Keratinocyte (primary cell): Measurements from ENCODE around the gene ADGRA3. TPM values are rescaled to one million over a fixed set of nuclear protein-coding genes. Genes with fewer than 3 reads are reported as not detected.

Experiments used
- DNase-seq: peaks from one replicate; pipeline ENCODE4 v3.0.0-alpha.2; 2011; ENCODE audit warnings: low read depth, missing footprints, low spot score
- FAIRE-seq: peaks from 2 replicates; lab custom pipeline; 2011; peaks lifted over from hg19 to GRCh38; lab: Jason Lieb, UNC
- H2AFZ ChIP-seq: 2 replicates; pipeline ENCODE4 v1.6.0; 2012; ENCODE audit warnings: low read length, control low read depth, inconsistent platforms; ENCODE audit not compliant: control insufficient read depth
- H3K27ac ChIP-seq: 2 replicates; pipeline ENCODE4 v1.5.1; 2011; ENCODE audit warnings: low read length; ENCODE audit not compliant: control insufficient read depth, insufficient read depth
- H3K27me3 ChIP-seq: 3 replicates; pipeline ENCODE4 v1.6.0; 2011; ENCODE audit warnings: low read length; ENCODE audit not compliant: control insufficient read depth, insufficient read depth; ENCODE audit errors: extremely low read depth
- H3K36me3 ChIP-seq, 2 experiments: 2 replicates in 1 of 2; 3 replicates in 1 of 2; pipeline ENCODE4 v1.5.1; 2011; ENCODE audit warnings: low read length in 2 of 2, mild to moderate bottlenecking in 1 of 2; ENCODE audit not compliant: control insufficient read depth in 2 of 2, insufficient read depth in 2 of 2; ENCODE audit errors: extremely low read depth in 1 of 2
- H3K4me1 ChIP-seq: 3 replicates; pipeline ENCODE4 v1.5.1; 2011; ENCODE audit warnings: low read length; ENCODE audit not compliant: control insufficient read depth, insufficient read depth; ENCODE audit errors: extremely low read depth
- H3K4me2 ChIP-seq: 3 replicates; pipeline ENCODE4 v1.6.0; 2011; ENCODE audit warnings: low read depth, low read length; ENCODE audit not compliant: control insufficient read depth, insufficient read depth; ENCODE audit errors: extremely low read depth
- H3K4me3 ChIP-seq, 3 experiments: fragments of 200-600 bp in 1 of 3; sonication (generic) in 1 of 3; 2 replicates in 2 of 3; 3 replicates in 1 of 3; pipeline ENCODE4 v1.5.1; 2011 to 2016; ENCODE audit warnings: low read length in 3 of 3, mild to moderate bottlenecking in 3 of 3, control low read depth in 2 of 3, inconsistent platforms in 1 of 3, low read depth in 1 of 3, mixed read lengths in 1 of 3, mixed run types in 1 of 3, moderate library complexity in 1 of 3; ENCODE audit not compliant: control insufficient read depth in 2 of 3, insufficient read depth in 2 of 3; ENCODE audit errors: extremely low read depth in 1 of 3
- H3K79me2 ChIP-seq: 2 replicates; pipeline ENCODE4 v1.6.0; 2012; ENCODE audit warnings: low read length; ENCODE audit not compliant: control insufficient read depth, insufficient read depth
- H3K9ac ChIP-seq: 3 replicates; pipeline ENCODE4 v1.6.0; 2011; ENCODE audit warnings: low read length; ENCODE audit not compliant: control insufficient read depth, insufficient read depth; ENCODE audit errors: extremely low read depth
- H3K9me1 ChIP-seq: 3 replicates; pipeline ENCODE4 v1.6.0; 2011; ENCODE audit warnings: low read length; ENCODE audit not compliant: control insufficient read depth, insufficient read depth; ENCODE audit errors: extremely low read depth
- H3K9me3 ChIP-seq: 2 replicates; pipeline ENCODE4 v1.5.1; 2012; ENCODE audit warnings: low read depth, low read length; ENCODE audit not compliant: control insufficient read depth
- H4K20me1 ChIP-seq: 3 replicates; pipeline ENCODE4 v1.6.0; 2011; ENCODE audit warnings: low read length; ENCODE audit not compliant: control insufficient read depth, insufficient read depth; ENCODE audit errors: extremely low read depth
- CTCF ChIP-seq, 3 experiments: IDR thresholded peaks in 1 of 3; conservative IDR thresholded peaks in 1 of 3; optimal IDR thresholded peaks in 1 of 3; 2 replicates in 2 of 3; 3 replicates in 1 of 3; pipeline versions ENCODE3 to v1.5.1; 2011; ENCODE audit warnings: low read length in 3 of 3, mild to moderate bottlenecking in 3 of 3, moderate library complexity in 2 of 3, control low read depth in 1 of 3, inconsistent platforms in 1 of 3; ENCODE audit not compliant: insufficient read depth in 2 of 3; ENCODE audit errors: extremely low read depth in 1 of 3
- EZH2 ChIP-seq: IDR thresholded peaks from one replicate; pipeline ENCODE4 v1.6.1; 2012; ENCODE audit warnings: inconsistent platforms, mild to moderate bottlenecking, low read length, moderate library complexity
- dilution Hi-C: fragments of 300-500 bp; cut with MboI; formaldehyde crosslinking; loops from one replicate; pipeline ENCODE4 v1.7.0; 2020; ENCODE audit warnings: low sequenced_read_pairs; ENCODE audit not compliant: extremely low pct_ligation_motif_present
- polyA plus RNA-seq, 5 experiments: library from polyadenylated mRNA; depleted of rRNA in 3 of 5; stranded (reverse) in 3 of 5; stranded (forward) in 1 of 5; unstranded in 1 of 5; fragments of >200 nt; gene quantifications; 1 replicate in 1 of 5; 2 replicates in 3 of 5; 3 replicates in 1 of 5; pipeline versions ENCODE4 v1.2.1 to v1.2.3, GENCODE V29; 2011 to 2012; ENCODE audit warnings: missing spikeins in 2 of 5, low read depth in 1 of 5, low replicate concordance in 1 of 5

Gene ADGRA3
- polyA plus RNA-seq, 1 donor (not counting 4 experiments of a cell fraction or from before 2014, with no cell fraction given) = 38.7 TPM

GRCh38 chr4:22407361-22407760, 108.5 kb downstream of the ADGRA3 start:
- DNase-seq (no peak), FAIRE-seq (no peak)
- H2AFZ ChIP-seq = no peak overlapping the region
- TF ChIP-seq EZH2 (no peak), CTCF (optimal IDR thresholded peaks at IDR 0.05 in 1 of 3, IDR thresholded peaks at IDR 0.05 in 1 of 3, conservative IDR thresholded peaks at IDR 0.05 in 1 of 3; ENCODE audit: extremely low read depth in 1 of 3, insufficient read depth in 2 of 3, low read length in 3 of 3) (no peak)
- dilution Hi-C loops = no loop called here
- no peaks in the 10 kb centered on the region for H4K20me1 ChIP-seq
- H3K36me3 ChIP-seq = peaks cover 0 to 12% of the 10 kb centered on the region in 2 experiments
- no peaks in the 10 kb centered on the region for H3K27me3 ChIP-seq
- H3K4me3 ChIP-seq = no peak overlapping the region
- H3K79me2 ChIP-seq = no peaks in the 10 kb centered on the region
- H3K9me3 ChIP-seq = no peaks in the 10 kb centered on the region
- no peaks in the 10 kb centered on the region for H3K4me1 ChIP-seq
- H3K4me2 ChIP-seq = no peak overlapping the region
- H3K9ac ChIP-seq = no peak overlapping the region
- no peaks in the 10 kb centered on the region for H3K9me1 ChIP-seq
- no peak overlapping the region for H3K27ac ChIP-seq

GRCh38 chr4:22398671-22399070, 117.2 kb downstream of the ADGRA3 start:
- TF ChIP-seq EZH2 = no peak
- TF ChIP-seq CTCF (optimal IDR thresholded peaks at IDR 0.05 in 1 of 3, IDR thresholded peaks at IDR 0.05 in 1 of 3, conservative IDR thresholded peaks at IDR 0.05 in 1 of 3; ENCODE audit: extremely low read depth in 1 of 3, insufficient read depth in 2 of 3, low read length in 3 of 3) = no peak
- Histone ChIP-seq H3K27ac (no peak overlapping the region), H3K9me1 (no peaks in the 10 kb centered on the region), H3K4me1 (no peaks in the 10 kb centered on the region), H3K9ac (no peak overlapping the region), H3K36me3 (peaks cover 3 to 6% of the 10 kb centered on the region in 2 experiments), H3K27me3 (no peaks in the 10 kb centered on the region), H2AFZ (no peak overlapping the region), H3K79me2 (no peaks in the 10 kb centered on the region), H4K20me1 (no peaks in the 10 kb centered on the region), H3K4me2 (no peak overlapping the region), H3K9me3 (no peaks in the 10 kb centered on the region), H3K4me3 (no peak overlapping the region)
- DNase-seq (no peak), FAIRE-seq (no peak)
- dilution Hi-C loops = no loop called here
